ENCODE data around the gene SFXN3.
A peak's percentile ranks its signal among the peaks of the same experiment; 100 is the strongest.

Gene SFXN3

GRCh38 chr10:100984672-100985177 is 46.3 kb upstream of the SFXN3 start:
- ATAC-seq (ENCODE audit: insufficient read depth, low read depth) (no peak), DNase-seq (no peak)
- Histone ChIP-seq H3K27ac (ENCODE audit: low read length) (no peak overlapping the region), H3K9me3 (ENCODE audit: insufficient read depth, low read length, severe bottlenecking) (no peaks in the 10 kb centered on the region), H4K20me1 (ENCODE audit: insufficient read depth, low read length) (peaks cover 26% of the 10 kb centered on the region; the same call in 1 of the 2 replicates), H2AFZ (ENCODE audit: low read depth, low read length) (no peak overlapping the region), H3K9ac (ENCODE audit: low read depth, low read length) (no peak overlapping the region), H3K4me2 (ENCODE audit: insufficient read depth, low read length) (no peak overlapping the region), H3K4me3 (ENCODE audit: low read depth in 1 of 2, low read length in 2 of 2) (no peak overlapping the region), H3K36me3 (ENCODE audit: insufficient read depth, low read length) (peaks cover 51% of the 10 kb centered on the region), H3K4me1 (ENCODE audit: insufficient read depth, low read length) (peaks cover 36% of the 10 kb centered on the region), H3K27me3 (ENCODE audit: insufficient read depth, low read length, poor library complexity) (no peaks in the 10 kb centered on the region), H3K79me2 (ENCODE audit: insufficient read depth, low read length) (peaks cover 44% of the 10 kb centered on the region)
- no peak for TF ChIP-seq EZH2 (IDR thresholded peaks at IDR 0.05; ENCODE audit: borderline replicate concordance, low read depth, low read length, severe bottlenecking)
- no peak for TF ChIP-seq CTCF (IDR thresholded peaks at IDR 0.05; ENCODE audit: borderline replicate concordance, extremely low read depth, low read length, poor library complexity, severe bottlenecking)

- Histone ChIP-seq H3K27ac (ENCODE audit: low read length) (no peak overlapping the region), H3K4me1 (ENCODE audit: insufficient read depth, low read length) (peaks cover 41% of the 10 kb centered on the region), H3K9ac (ENCODE audit: low read depth, low read length) (peak overlapping the region; percentile 86; the same call in 1 of the 2 replicates), H3K36me3 (ENCODE audit: insufficient read depth, low read length) (peaks cover 53% of the 10 kb centered on the region), H3K9me3 (ENCODE audit: insufficient read depth, low read length, severe bottlenecking) (no peaks in the 10 kb centered on the region), H3K4me3 (ENCODE audit: low read depth in 1 of 2, low read length in 2 of 2) (no peak overlapping the region), H3K27me3 (ENCODE audit: insufficient read depth, low read length, poor library complexity) (no peaks in the 10 kb centered on the region), H4K20me1 (ENCODE audit: insufficient read depth, low read length) (peaks cover 31% of the 10 kb centered on the region; the same call in 1 of the 2 replicates), H2AFZ (ENCODE audit: low read depth, low read length) (no peak overlapping the region), H3K79me2 (ENCODE audit: insufficient read depth, low read length) (peaks cover 50% of the 10 kb centered on the region), H3K4me2 (ENCODE audit: insufficient read depth, low read length) (no peak overlapping the region; the same call in 1 of the 2 replicates)
- ATAC-seq (ENCODE audit: insufficient read depth, low read depth) (no peak), DNase-seq (no peak)
- TF ChIP-seq EZH2 (IDR thresholded peaks at IDR 0.05; ENCODE audit: borderline replicate concordance, low read depth, low read length, severe bottlenecking): no peak
- no peak for TF ChIP-seq CTCF (IDR thresholded peaks at IDR 0.05; ENCODE audit: borderline replicate concordance, extremely low read depth, low read length, poor library complexity, severe bottlenecking)
These were observed 45.7 kb upstream of the SFXN3 start for GRCh38 chr10:100985336-100985735.

- H3K4me2 ChIP-seq (ENCODE audit: insufficient read depth, low read length): peak overlapping the region; percentile 99
- no peaks in the 10 kb centered on the region for H3K9me3 ChIP-seq (ENCODE audit: insufficient read depth, low read length, severe bottlenecking)
- ATAC-seq (ENCODE audit: insufficient read depth, low read depth) (no peak), DNase-seq (no peak)
- H3K4me3 ChIP-seq (ENCODE audit: low read depth in 1 of 2, low read length in 2 of 2): peak overlapping the region; percentile 95
- H3K27me3 ChIP-seq (ENCODE audit: insufficient read depth, low read length, poor library complexity): no peaks in the 10 kb centered on the region
- H3K36me3 ChIP-seq (ENCODE audit: insufficient read depth, low read length): peaks cover 55% of the 10 kb centered on the region
- H3K9ac ChIP-seq (ENCODE audit: low read depth, low read length): peak overlapping the region; percentile 86
- H3K79me2 ChIP-seq (ENCODE audit: insufficient read depth, low read length): peaks cover 56% of the 10 kb centered on the region
- peak overlapping the region; percentile 98 for H2AFZ ChIP-seq (ENCODE audit: low read depth, low read length)
- peaks cover 49% of the 10 kb centered on the region for H3K4me1 ChIP-seq (ENCODE audit: insufficient read depth, low read length)
- peaks cover 37% of the 10 kb centered on the region; the same call in 1 of the 2 replicates for H4K20me1 ChIP-seq (ENCODE audit: insufficient read depth, low read length)
- peak overlapping the region; percentile 90 for H3K27ac ChIP-seq (ENCODE audit: low read length)
- TF ChIP-seq EZH2 (IDR thresholded peaks at IDR 0.05; ENCODE audit: borderline replicate concordance, low read depth, low read length, severe bottlenecking) (no peak), CTCF (IDR thresholded peaks at IDR 0.05; ENCODE audit: borderline replicate concordance, extremely low read depth, low read length, poor library complexity, severe bottlenecking) (no peak)
These were observed 44.4 kb upstream of the SFXN3 start for GRCh38 chr10:100986623-100986951.

Measured in DND-41 (cell line).